Prostate gland (tissue), 2 donors: ENCODE results near the gene CDKL1. TPM values are rescaled to one million over a fixed set of nuclear protein-coding genes. Genes with fewer than 3 reads are reported as not detected.

Source experiments
- DNase-seq: peaks from one replicate; pipeline ENCODE4 v3.0.0-alpha.2; 2019; ENCODE audit warnings: low spot score
- H3K27ac ChIP-seq, 2 donors: fragments of 200-600 bp; sonication (generic); 2 replicates each; pipeline ENCODE4 v1.5.1; 2017 to 2019
- H3K27me3 ChIP-seq: fragments of 200-600 bp; sonication (generic); replicated peaks from 2 replicates; pipeline ENCODE4 v1.5.1; 2019; ENCODE audit not compliant: insufficient read depth
- H3K36me3 ChIP-seq, 2 donors: fragments of 200-600 bp; sonication (generic); 1 replicate in 1 of 2; 2 replicates in 1 of 2; pipeline versions ENCODE4 v1.5.1 to v1.8.1; 2017 to 2019
- H3K4me1 ChIP-seq: fragments of 200-600 bp; sonication (generic); replicated peaks from 2 replicates; pipeline ENCODE4 v1.5.1; 2019
- H3K4me3 ChIP-seq, 2 donors: fragments of 200-600 bp; sonication (generic); 2 replicates each; pipeline ENCODE4 v1.5.1; 2017 to 2019
- H3K9me3 ChIP-seq: fragments of 200-600 bp; sonication (generic); 2 replicates; pipeline ENCODE4 v1.5.1; 2017
- POLR2A ChIP-seq: fragments of 450-650 bp; IDR thresholded peaks from one replicate; pipeline ENCODE4 v1.6.1; 2016; ENCODE audit warnings: antibody characterized with exemption, mild to moderate bottlenecking
- POLR2AphosphoS5 ChIP-seq: sonication (generic); formaldehyde crosslinking; IDR thresholded peaks from one replicate; pipeline ENCODE4 v1.6.1; 2017; ENCODE audit warnings: antibody characterized with exemption
- WGBS: methylation state at CpG from one replicate; pipeline ENCODE4 v1.1.5; 2018; 5-methylcytosine and 5-hydroxymethylcytosine counted together
- intact Hi-C: fragments of 100-400 bp; cut with DNase I; formaldehyde crosslinking; loops from one replicate; pipeline ENCODE4 v1.14.2; 2022
- total RNA-seq, 2 donors: library from RNA; depleted of rRNA; stranded (reverse); fragments of >200 nt; gene quantifications; one replicate each; pipeline ENCODE4 v1.1.0, GENCODE V29; 2016
- TF ChIP-seq, protein P1 (sequence below), 4 experiments: fragments of 200-600 bp in 2 of 4; fragments of 450-650 bp in 2 of 4; sonication (generic) in 2 of 4; IDR thresholded peaks; 1 replicate in 3 of 4; 2 replicates in 1 of 4; pipeline ENCODE4 v1.5.1; 2016 to 2019; ENCODE audit warnings: antibody characterized with exemption in 4 of 4, mild to moderate bottlenecking in 2 of 4, moderate library complexity in 2 of 4

Gene CDKL1
- total RNA-seq, 2 donors from 2014 or later = 3.4 to 18.5 TPM

DNA sequence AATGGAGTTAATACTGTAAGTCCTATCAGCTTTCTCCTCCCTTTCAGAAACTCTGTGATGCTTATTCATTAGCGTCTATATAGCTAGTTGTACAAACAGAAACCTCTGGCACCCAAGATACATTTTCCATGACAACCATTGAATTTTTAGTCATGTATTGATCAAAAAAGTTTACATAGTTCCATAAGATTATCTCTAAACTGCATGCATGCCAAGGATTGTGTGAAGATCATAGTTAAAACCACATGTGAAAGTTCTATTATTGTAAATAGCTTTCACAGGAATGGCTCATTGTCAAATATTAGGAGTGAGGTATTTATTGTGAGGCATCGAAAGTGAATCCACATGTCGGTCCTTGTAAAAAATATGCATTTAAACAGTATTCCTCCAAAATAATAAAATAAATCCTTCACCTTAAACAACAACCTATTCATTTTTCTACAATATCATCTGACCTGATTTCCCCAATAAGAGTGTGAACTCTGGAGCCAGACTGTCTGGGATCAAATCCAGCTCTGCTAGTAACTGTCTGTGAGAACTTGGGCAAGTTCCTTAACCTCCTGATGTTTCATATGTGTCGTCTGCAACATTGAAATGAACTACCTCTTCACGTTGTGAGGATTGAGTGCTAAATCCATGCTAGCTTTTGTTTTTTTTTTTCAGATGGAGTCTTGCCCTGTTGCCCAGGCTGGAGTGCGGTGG, 10.6 kb upstream of the CDKL1 start:
- intact Hi-C loops = no loop called here
- WGBS = 34% methylated on average over 6 of the region's 6 CpGs

DNA sequence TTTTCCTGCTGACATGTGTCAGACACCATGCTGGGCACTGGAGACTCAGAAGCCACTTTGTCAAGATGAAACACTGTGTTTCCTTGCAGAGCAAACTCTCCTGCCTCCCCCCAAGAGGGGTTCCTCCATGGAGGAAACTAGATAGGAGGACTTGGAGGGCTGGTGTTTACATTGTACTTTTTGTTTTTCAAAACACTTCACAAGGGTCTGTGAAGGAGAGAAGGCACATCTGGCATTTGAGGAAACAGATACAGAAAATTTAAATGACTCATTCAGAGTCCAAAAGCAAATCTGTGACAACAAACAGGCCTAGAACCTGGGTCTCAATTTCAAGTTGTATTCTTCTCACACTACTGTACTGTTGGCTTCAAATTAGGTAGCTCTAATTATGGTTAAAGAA, 6.7 kb upstream of the CDKL1 start:
- H3K9me3 ChIP-seq = no peaks in the 10 kb centered on the region
- H3K27ac ChIP-seq = no peak overlapping the region
- H3K36me3 ChIP-seq = no peaks in the 10 kb centered on the region
- TF ChIP-seq POLR2A = no peak
- TF ChIP-seq, protein P1, sequence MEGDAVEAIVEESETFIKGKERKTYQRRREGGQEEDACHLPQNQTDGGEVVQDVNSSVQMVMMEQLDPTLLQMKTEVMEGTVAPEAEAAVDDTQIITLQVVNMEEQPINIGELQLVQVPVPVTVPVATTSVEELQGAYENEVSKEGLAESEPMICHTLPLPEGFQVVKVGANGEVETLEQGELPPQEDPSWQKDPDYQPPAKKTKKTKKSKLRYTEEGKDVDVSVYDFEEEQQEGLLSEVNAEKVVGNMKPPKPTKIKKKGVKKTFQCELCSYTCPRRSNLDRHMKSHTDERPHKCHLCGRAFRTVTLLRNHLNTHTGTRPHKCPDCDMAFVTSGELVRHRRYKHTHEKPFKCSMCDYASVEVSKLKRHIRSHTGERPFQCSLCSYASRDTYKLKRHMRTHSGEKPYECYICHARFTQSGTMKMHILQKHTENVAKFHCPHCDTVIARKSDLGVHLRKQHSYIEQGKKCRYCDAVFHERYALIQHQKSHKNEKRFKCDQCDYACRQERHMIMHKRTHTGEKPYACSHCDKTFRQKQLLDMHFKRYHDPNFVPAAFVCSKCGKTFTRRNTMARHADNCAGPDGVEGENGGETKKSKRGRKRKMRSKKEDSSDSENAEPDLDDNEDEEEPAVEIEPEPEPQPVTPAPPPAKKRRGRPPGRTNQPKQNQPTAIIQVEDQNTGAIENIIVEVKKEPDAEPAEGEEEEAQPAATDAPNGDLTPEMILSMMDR (IDR thresholded peaks at IDR 0.05) = no peak
- TF ChIP-seq POLR2AphosphoS5 = no peak
- no peak overlapping the region for H3K4me3 ChIP-seq
- no peaks in the 10 kb centered on the region for H3K4me1 ChIP-seq
- intact Hi-C loops = no loop called here
- no peaks in the 10 kb centered on the region for H3K27me3 ChIP-seq
- no peak for DNase-seq

More for the DNA sequence above, 10.6 kb upstream of the CDKL1 start:
- DNase-seq = no peak
- no peak for TF ChIP-seq POLR2AphosphoS5
- TF ChIP-seq, protein P1 (IDR thresholded peaks at IDR 0.05) = no peak
- no peak for TF ChIP-seq POLR2A
- H3K4me1 ChIP-seq = no peaks in the 10 kb centered on the region
- no peak overlapping the region for H3K4me3 ChIP-seq
- H3K27me3 ChIP-seq = no peaks in the 10 kb centered on the region
- no peaks in the 10 kb centered on the region for H3K36me3 ChIP-seq
- no peaks in the 10 kb centered on the region for H3K9me3 ChIP-seq
- H3K27ac ChIP-seq = no peak overlapping the region

DNA sequence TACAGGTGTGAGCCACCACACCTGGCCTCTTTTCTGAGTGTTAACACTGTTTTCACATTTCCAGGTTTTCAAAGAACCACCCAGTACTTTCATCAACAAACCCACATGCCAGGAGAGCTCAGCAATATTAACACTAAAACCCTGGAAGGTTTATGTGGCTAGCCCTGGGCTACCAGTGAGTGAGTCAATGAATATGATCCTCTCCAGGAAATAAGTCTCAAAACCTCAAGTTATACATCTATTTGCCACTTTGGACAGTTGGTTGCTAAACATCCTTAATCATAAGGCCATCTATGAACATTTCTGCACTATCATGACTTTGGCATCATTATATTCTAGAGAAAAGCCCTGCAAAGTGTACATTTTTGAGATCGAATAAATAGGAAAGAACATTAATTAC, 6.3 kb upstream of the CDKL1 start:
- no peak for DNase-seq
- H3K9me3 ChIP-seq = no peaks in the 10 kb centered on the region
- TF ChIP-seq POLR2AphosphoS5 (no peak), POLR2A (no peak)
- TF ChIP-seq, protein P1 (IDR thresholded peaks at IDR 0.05) = no peak
- no peak overlapping the region for H3K27ac ChIP-seq
- no peaks in the 10 kb centered on the region for H3K36me3 ChIP-seq
- H3K4me3 ChIP-seq = no peak overlapping the region
- intact Hi-C loops = no loop called here
- H3K27me3 ChIP-seq = no peaks in the 10 kb centered on the region
- 73% methylated on average over 1 of the region's 1 CpG for whole genome bisulfite sequencing
- H3K4me1 ChIP-seq = no peaks in the 10 kb centered on the region

DNA sequence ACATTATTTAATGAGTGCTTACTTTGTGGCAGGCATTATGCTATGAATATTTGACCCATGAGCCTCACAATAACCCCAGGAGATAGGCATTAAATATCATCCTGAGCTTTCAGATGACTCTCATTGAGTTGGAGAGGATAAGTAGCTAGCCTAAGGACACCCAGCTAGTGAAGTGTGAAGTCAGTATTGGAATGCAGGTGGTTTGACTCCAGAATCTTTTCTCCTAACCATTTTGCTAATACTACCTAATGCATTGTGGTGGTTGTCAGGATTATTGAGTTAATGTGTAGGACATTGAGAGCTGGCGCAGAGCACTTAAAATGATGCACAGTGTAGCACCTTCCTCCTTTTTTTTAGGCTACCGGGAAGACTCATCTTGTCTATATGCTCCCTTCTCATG, 3.8 kb upstream of the CDKL1 start:
- intact Hi-C loops = no loop called here
- TF ChIP-seq POLR2A (no peak), POLR2AphosphoS5 (no peak)
- TF ChIP-seq, protein P1 (IDR thresholded peaks at IDR 0.05) = no peak
- 80% methylated on average over 2 of the region's 2 CpGs for WGBS
- Histone ChIP-seq H3K36me3 (no peaks in the 10 kb centered on the region), H3K27ac (peak overlapping the region in 1 of 2 donors; percentile 38), H3K4me3 (no peak overlapping the region), H3K27me3 (no peaks in the 10 kb centered on the region), H3K4me1 (no peaks in the 10 kb centered on the region), H3K9me3 (no peaks in the 10 kb centered on the region)
- DNase-seq = no peak
